Kidney capillary endothelial cell (primary cell): ENCODE data around the gene OLIG2.
A peak's percentile ranks its signal among the peaks of the same experiment; 100 is the strongest.

Source experiments
- DNase-seq: peaks from one replicate; pipeline ENCODE4 v3.0.0-alpha.2; 2018; ENCODE audit warnings: low spot score

The OLIG2 gene

DNA sequence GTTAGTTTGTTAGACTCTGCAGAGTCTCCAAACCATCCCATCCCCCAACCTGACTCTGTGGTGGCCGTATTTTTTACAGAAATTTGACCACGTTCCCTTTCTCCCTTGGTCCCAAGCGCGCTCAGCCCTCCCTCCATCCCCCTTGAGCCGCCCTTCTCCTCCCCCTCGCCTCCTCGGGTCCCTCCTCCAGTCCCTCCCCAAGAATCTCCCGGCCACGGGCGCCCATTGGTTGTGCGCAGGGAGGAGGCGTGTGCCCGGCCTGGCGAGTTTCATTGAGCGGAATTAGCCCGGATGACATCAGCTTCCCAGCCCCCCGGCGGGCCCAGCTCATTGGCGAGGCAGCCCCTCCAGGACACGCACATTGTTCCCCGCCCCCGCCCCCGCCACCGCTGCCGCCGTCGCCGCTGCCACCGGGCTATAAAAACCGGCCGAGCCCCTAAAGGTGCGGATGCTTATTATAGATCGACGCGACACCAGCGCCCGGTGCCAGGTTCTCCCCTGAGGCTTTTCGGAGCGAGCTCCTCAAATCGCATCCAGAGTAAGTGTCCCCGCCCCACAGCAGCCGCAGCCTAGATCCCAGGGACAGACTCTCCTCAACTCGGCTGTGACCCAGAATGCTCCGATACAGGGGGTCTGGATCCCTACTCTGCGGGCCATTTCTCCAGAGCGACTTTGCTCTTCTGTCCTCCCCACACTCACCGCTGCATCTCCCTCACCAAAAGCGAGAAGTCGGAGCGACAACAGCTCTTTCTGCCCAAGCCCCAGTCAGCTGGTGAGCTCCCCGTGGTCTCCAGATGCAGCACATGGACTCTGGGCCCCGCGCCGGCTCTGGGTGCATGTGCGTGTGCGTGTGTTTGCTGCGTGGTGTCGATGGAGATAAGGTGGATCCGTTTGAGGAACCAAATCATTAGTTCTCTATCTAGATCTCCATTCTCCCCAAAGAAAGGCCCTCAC, at the start of gene OLIG2:
Gene OLIG2, plus strand, starts transcription at position 447 of the 954 bp plus-strand sequence. CDS start 928 bp downstream, outside the sequence.
- no peak for DNase-seq

DNA sequence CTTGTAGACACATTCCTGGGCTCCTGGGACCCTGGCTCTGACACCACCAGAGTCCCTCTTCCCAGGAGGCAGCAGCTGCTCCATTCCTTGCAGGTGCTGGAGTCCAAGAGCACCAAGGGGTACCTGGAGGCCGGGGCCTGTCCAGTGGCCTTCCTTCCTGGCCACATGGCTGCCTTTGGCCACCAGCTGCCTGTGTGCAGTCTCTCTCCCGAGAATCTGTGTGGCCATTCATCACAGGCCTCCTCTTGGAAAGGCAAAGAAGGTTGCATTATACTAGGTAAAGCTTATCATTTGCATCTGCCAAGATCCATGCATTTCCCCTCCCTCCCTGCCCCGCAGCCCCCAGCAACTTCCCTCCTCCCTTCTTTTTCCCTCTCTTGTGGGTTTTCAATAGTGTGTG, 48.9 kb upstream of the OLIG2 start:
- DNase-seq = no peak

DNA sequence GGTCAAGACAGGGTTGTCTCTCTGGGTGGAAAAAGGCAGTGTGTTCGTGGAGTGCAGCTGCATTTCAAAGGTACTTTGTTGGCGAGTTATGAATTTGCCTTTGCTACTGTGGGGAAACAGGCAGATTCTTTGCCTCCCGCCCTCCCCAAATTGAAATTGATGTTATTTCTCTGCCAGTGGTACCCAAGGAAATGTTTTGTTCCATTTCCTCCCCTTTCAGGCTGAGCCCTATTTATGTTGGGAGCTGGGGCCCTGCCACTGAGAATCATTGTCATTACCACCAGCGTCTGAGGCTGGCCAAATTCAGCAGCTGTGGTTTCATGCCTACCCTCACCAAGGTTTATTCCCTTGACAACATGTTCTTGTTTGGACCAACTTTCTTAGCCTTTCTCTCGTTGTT, 48.5 kb upstream of the OLIG2 start:
- DNase-seq = no peak

GRCh38 chr21:32978331-32979270, 47.1 kb upstream of the OLIG2 start:
- DNase-seq = no peak

GRCh38 chr21:32979598-32980268, 46.0 kb upstream of the OLIG2 start:
- DNase-seq = no peak

- no peak for DNase-seq
Measured at GRCh38 chr21:32981096-32981495, 44.6 kb upstream of the OLIG2 start.

DNA sequence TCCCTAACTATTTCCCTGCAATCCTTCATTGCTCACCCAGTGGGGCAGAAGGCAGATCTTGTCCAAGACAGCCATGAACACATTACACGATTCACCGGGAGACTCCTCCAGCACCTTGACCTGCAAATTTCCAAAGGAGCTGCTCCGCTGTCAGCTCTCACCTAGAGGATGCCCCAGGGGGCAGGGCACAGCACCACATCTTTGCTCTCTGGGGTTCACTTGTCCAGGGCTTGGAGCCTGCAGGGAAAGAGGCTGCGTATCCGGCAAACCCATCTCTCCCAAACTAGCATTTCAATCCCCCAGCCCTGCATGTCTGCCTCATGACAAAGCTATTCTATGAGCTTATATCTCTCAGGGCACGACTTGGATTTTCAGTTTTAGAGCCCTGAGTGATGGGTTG, 35.1 kb upstream of the OLIG2 start:
- DNase-seq = no peak

GRCh38 chr21:32991361-32991760, 34.4 kb upstream of the OLIG2 start:
- DNase-seq = no peak

- DNase-seq = no peak
Measured at GRCh38 chr21:32993894-32994293, 31.8 kb upstream of the OLIG2 start.

DNA sequence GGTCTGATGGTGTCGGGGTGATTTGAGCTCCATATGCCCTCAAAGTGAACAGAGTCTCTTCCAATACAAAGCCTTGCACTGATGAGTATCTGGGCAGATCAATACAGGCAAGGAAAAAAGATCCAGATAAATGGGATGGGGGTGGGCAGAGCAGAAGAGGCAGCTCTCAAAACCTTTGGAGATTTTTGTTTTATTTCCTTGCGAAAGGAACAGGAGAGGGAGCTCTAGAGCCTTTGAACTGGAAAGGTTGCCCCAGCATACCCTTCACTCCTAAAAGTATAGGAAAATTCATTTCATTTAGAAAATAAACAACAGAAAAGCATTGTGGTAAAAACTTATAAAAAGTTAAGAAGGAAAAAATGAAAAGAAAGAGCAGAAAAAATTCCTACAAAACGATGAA, 31.4 kb upstream of the OLIG2 start:
- peak; percentile 24 for DNase-seq

DNA sequence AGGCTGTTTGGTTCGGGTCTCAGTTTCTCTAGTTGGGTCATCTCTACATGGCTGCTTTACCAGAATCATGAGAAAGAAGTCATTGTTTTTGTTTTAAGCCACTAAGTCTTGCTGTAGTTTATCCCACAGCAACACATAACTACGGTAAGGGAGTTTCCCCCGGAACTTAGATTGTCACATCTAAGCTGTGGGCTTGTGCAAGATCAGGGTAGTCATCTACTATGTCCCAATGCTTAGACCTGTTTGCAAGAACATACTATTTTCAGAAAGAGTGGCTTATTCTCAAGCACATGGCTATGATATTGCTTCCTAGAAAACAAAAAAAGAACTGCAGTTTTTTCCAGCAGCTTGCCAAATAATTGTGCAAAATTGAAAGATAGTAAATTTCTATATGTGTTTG, 18.0 kb upstream of the OLIG2 start:
- no peak for DNase-seq

DNA sequence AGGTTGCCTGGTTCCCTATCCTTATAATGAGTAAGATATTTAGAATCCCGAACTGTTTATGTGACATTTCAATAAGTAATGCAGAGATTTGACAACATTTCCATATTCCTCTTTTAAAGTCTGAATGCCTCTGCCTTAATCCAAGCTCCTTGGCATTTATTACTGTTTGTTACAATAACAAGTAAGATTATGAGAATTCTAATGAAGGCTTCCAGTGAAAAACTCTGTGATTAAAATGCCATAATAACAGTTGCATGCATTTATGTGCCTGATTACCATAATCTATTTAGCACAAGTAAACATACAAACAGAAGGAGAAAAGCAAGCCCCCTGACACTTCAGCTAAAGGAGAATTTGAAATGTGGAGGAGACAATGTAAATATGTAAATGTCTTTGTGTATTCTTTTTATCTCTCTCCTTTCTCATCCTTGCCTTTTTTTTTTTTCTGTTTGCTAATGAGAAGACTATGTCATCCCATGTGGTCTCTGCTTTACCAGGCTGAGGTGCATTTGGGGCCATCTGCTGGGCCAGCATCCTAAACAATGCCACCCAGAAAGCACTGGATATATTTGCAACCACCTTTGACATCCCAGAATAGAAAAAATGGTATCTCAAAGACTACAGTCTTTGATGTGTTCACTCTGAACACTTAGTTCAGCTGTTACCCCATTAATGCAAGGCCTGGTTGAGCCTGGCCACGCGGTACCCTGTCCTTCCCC, 17.2 kb upstream of the OLIG2 start:
- DNase-seq = no peak

- no peak for DNase-seq
Measured at GRCh38 chr21:33010931-33011330, 14.8 kb upstream of the OLIG2 start.

DNA sequence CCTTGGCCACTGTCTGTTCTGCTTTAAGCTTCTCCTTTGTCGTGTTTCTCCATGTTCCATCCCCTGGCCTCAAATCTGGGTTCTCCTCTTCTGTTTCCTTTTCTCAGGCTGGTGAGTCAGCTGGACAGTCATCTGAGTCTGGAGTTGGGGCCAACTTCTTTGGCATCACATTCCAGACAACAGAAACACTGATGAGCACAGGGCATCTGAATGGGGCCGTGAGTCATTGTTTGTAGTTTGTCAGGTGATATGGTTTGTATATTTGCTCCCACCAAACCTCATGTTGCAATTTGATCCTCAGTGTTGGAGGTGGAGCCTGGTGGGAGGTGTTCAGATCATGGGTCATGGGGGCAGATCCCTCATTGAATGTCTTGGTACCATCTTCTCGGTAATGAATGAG, 14.3 kb upstream of the OLIG2 start:
- DNase-seq = no peak

- no peak for DNase-seq
Measured at GRCh38 chr21:33013626-33014025, 12.1 kb upstream of the OLIG2 start.

- DNase-seq = no peak
Measured at GRCh38 chr21:33014331-33014730, 11.4 kb upstream of the OLIG2 start.

DNA sequence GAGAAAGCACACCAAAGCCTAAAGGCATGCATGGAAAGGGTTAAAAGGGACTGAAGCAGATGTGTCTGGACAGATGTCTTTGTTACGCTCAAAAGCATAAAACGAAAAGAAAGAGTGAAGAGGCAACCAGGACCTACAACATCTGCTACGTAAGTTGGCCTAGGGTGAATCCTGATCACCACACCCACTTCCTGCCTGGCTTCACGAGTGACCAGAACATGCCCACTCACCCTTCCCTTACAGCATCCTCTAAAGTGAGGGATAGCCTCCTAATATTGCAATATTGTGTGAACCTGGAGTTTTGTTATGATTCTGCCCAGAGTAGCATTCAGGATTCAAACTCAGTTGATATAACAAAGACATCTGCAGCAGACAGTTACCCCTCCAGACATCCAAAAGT, 10.6 kb upstream of the OLIG2 start:
- no peak for DNase-seq

GRCh38 chr21:33015756-33016155, 10.0 kb upstream of the OLIG2 start:
- DNase-seq = no peak

- no peak for DNase-seq
Measured at GRCh38 chr21:33018707-33019465, 6.8 kb upstream of the OLIG2 start.

GRCh38 chr21:33019516-33019884, 6.2 kb upstream of the OLIG2 start:
- no peak for DNase-seq
